Lower lobe of right lung (tissue), 2 donors: ENCODE measurements around the gene HYDIN. TPM values are rescaled to one million over a fixed set of nuclear protein-coding genes. Genes with fewer than 3 reads are reported as not detected.
"Not testable (repeated sequence)": the region's sequence is repeated elsewhere in the genome, so short reads cannot be mapped to it uniquely, and the experiment has no call there.

Source experiments
- ATAC-seq, 2 donors: fragments of 200-7000 bp; cut with Tn5 transposase; one replicate each; pipeline ENCODE4 v1.9.1; 2020 to 2022; ENCODE audit warnings: mild to moderate bottlenecking in 2 of 2, moderate library complexity in 2 of 2
- DNase-seq: peaks from one replicate; pipeline ENCODE4 v3.0.0-alpha.2; 2020
- H3K27ac ChIP-seq: fragments of 200-600 bp; one replicate; pipeline ENCODE4 v1.8.0; 2022
- H3K27me3 ChIP-seq: fragments of 200-600 bp; one replicate; pipeline ENCODE4 v1.8.0; 2022; ENCODE audit warnings: low read depth
- H3K36me3 ChIP-seq: fragments of 200-600 bp; one replicate; pipeline ENCODE4 v1.8.0; 2022; ENCODE audit warnings: mild to moderate bottlenecking
- H3K4me1 ChIP-seq: fragments of 200-600 bp; one replicate; pipeline ENCODE4 v1.8.0; 2022
- H3K4me3 ChIP-seq: fragments of 200-600 bp; one replicate; pipeline ENCODE4 v1.8.0; 2022; ENCODE audit warnings: mild to moderate bottlenecking
- H3K9me3 ChIP-seq: fragments of 200-600 bp; one replicate; pipeline ENCODE4 v1.8.0; 2022
- intact Hi-C: fragments of 100-400 bp; cut with DNase I; formaldehyde crosslinking; loops from one replicate; pipeline ENCODE4 v1.11.0; 2022
- total RNA-seq: library from RNA; stranded (reverse); fragmentation: NEBNext Ultra II Directional; extraction: Animal tissue kit (Norgen Biotek cat#: 25700); gene quantifications from one replicate; pipeline ENCODE4 v1.2.1, GENCODE V29; 2021
- donor health status: DM: no; HTN: yes; CAD: no; lungs with severe emphysema.

The HYDIN gene
- total RNA-seq, 1 donor from 2014 or later = 19.5 TPM

DNA sequence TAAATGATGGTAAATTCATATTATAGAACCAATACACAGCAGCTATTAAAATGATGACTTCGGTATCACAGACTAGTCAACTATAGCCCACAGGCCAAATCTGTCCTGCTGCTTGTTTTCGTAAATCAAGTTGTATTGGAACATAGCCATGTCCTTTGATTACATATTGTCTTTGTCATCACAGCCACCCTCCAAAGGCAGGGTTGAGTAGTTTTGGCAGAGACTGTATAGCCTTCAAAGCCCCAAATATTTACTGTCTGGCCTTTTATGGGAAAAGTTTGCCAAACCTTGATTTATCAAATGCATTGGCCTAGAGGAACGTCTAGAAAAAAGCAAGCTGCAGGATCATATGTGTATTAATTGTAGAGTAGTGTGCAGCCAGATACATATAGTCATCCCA is 270.4 kb downstream of the HYDIN start:
- H3K9me3 ChIP-seq, H3K27ac ChIP-seq, H3K4me3 ChIP-seq, DNase-seq, H3K36me3 ChIP-seq, H3K27me3 ChIP-seq, intact Hi-C loops, ATAC-seq, H3K4me1 ChIP-seq: not testable (repeated sequence)

DNA sequence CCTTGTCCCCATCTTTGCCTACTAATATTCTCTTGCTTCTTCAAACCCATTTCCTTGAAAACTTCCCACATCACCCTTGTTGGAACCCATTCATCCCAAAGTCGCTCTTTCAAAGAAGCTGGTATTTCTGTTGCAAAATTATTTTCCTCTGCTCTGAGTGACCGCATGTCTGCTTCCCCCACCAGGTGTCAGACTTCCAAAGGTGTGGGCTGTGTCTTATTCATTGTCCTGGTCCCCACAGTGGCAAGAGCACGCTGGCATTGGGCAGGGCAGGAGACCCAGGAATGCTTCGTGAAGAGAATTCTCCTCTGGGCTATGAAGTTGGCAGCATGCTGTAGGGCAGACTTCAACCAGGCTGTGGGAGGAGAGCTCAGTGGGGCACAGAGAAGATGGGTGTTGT is 275.6 kb downstream of the HYDIN start:
- H3K4me3 ChIP-seq, H3K27me3 ChIP-seq, ATAC-seq, intact Hi-C loops, H3K4me1 ChIP-seq, H3K27ac ChIP-seq, H3K9me3 ChIP-seq, H3K36me3 ChIP-seq, DNase-seq: not testable (repeated sequence)

DNA sequence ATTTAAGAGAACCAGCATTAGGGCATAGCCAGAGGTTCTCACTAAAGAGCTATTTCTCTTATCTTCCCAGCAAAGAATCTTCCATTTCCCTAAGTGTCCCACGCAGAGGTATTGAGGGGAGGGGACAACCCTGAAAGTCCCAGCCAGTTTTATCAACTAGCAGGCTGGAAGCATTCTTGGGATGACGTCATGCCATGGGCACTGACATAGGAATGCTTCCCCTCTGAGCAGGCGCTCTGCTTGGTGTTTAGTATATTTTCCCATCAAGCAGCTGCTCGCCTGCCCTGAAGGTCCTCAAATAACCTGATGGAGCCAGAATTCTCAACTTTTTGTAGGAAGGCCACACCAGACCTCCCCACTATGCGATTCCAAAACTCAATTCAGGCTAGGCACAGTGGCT is 276.7 kb downstream of the HYDIN start:
- H3K27me3 ChIP-seq, H3K4me3 ChIP-seq, intact Hi-C loops, H3K27ac ChIP-seq, DNase-seq, H3K9me3 ChIP-seq, ATAC-seq, H3K36me3 ChIP-seq, H3K4me1 ChIP-seq: not testable (repeated sequence)

DNA sequence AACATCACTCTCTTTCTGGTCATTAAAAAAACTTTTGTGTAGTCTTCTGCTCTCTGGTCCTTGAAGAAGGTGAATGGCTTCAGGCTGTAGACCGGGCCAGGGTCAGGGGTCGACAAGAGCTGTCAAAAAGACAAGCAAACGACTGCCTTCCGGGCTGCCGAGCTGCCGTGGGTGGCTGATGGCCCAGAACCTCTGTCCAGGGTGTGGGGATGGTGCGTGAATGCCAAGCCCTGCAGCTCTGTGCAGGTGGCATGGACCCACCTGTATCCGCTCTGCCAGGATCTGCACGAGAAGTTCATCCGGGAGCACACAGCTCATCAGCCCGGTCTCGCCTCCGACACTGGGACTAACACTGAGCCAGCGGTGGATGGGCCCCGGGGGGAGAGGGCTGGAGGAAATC is 287.0 kb downstream of the HYDIN start:
- H3K9me3 ChIP-seq, DNase-seq, H3K4me3 ChIP-seq, H3K27me3 ChIP-seq, H3K36me3 ChIP-seq, intact Hi-C loops, H3K4me1 ChIP-seq, H3K27ac ChIP-seq: not testable (repeated sequence)
- peak in 1 of 2 donors; percentile 35 for ATAC-seq

DNA sequence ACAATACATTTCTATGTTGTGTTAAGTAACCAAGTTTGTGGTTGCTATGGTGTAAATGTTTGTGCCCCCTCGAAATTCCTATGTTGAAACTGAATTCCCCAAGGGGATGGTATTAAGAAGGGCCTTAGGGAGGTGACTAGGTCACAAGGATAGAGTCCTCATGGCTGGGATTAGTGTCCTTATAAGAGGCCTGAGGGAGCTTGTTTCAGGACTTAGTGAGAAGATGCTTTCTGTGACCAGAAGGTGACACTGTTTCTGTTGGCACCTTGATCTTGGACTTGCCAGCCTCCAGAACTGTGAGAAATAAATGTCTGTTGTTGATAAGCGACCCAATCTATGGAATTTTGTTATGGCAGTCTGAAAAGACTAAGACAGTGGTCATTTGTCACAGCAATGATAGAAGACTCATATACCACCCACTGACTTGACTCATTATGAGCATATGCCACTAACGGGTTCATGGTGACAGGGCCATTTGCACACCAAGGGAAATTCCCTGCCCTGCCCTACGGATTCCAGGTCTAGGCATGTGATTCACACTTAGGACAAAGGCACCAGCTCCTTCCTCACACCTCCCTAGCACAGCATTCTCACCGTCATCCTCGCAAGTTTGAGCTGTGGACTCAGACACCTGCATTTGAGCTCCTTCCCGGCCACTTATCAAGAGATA is 290.7 kb downstream of the HYDIN start:
- H3K4me1 ChIP-seq, H3K36me3 ChIP-seq, DNase-seq, H3K27me3 ChIP-seq, H3K4me3 ChIP-seq, H3K9me3 ChIP-seq, H3K27ac ChIP-seq, intact Hi-C loops: not testable (repeated sequence)
- ATAC-seq = peak in 1 of 2 donors; percentile 25

DNA sequence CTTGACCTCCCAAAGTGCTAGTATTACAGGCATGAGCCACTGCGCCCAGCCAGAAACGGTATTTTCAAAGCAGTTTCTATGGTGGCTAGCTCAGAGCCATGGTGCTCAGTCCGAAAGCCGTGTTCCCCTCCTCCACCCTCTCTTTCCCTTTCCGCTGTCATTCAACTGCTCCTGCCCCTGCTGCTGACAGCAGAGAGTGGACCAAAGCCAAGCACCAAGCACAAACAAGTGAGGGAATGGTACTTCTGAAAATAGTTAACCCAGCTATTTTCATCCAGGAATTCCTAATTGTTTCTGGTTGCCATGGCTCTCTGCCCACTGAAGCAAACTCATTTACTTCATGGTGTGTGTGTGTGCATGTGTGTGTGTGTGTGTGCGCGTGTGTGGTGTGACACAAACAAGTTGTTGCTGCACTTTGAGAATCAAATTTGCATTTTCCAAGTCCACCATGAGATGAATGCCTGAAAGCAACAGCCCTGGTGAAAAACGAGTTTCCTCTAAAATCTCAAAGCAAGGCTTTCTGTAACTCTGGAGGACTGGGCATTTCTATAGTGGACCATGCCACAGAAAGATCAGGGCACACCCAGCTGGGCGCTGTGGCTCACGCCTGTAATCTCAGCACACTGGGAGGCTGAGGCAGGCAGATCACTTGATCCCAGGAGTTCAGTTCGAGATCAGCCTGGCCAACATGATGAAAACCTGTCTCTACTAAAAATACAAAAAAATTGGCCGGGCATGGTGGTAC is 293.6 kb downstream of the HYDIN start:
- DNase-seq, H3K27ac ChIP-seq, H3K36me3 ChIP-seq, H3K4me1 ChIP-seq, H3K9me3 ChIP-seq, intact Hi-C loops, H3K4me3 ChIP-seq, H3K27me3 ChIP-seq: not testable (repeated sequence)
- ATAC-seq = peak; percentile 25 to 34

DNA sequence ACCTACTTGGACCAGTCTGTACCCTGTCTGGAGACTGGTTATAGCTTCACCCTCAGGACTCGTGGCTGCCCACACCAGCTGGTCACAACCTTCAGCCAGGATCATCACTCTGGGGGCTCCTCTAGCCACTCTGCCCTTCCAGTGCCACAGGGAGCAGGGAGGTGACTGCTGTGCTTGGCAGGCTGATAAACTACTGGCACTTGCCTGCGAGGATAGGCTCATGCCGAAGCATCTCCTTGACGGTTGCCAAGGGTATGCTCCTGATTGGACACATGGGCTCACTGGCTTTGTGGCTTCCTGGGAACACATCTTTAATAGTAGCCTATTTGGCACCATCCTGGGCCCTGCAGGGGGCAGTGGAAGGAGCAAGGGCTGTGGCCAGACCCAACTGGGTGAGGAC is 295.2 kb downstream of the HYDIN start:
- H3K4me3 ChIP-seq, DNase-seq, ATAC-seq, H3K27me3 ChIP-seq, H3K4me1 ChIP-seq, H3K9me3 ChIP-seq, intact Hi-C loops, H3K36me3 ChIP-seq, H3K27ac ChIP-seq: not testable (repeated sequence)

DNA sequence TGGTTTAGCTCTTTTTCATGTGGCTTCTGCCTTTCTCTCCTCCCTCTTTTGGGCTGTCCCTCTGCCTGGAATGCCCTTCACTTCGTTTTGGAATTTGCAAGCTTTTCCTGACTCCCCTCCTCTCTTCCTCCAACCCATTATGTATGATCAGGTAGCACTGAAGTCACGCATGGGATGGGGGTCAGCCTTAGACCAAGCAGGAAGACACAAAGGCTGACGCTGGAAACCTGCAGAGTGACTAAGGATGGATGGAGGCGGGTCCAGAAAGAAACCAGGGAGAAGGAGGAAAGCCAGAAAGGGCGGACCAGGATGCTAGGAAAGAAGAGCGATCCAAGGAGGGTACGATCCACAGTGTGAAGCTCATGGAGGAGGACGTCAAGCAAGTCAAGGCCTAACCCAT is 296.8 kb downstream of the HYDIN start:
- ATAC-seq, H3K36me3 ChIP-seq, H3K27ac ChIP-seq, H3K9me3 ChIP-seq, H3K4me1 ChIP-seq, DNase-seq, H3K27me3 ChIP-seq, H3K4me3 ChIP-seq, intact Hi-C loops: not testable (repeated sequence)

DNA sequence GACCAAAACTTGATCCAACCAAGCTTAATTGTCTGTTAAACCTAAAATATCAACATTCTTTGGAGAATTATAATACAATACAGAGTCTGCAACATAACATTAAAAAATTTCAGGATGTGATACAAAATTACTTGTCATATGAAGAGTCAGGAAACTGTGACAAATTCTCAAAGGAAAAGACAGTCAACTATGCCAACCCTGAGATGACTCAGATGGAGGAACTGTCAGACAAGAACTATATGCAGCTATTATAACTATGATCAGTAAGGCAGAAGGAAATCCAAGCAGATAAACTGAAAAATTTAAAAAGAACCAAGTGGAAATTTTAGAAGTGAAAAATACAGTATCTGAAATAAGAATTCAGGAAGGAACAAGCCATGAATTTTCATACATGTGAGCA is 299.8 kb downstream of the HYDIN start:
- H3K27me3 ChIP-seq, H3K4me3 ChIP-seq, H3K27ac ChIP-seq, DNase-seq, ATAC-seq, H3K4me1 ChIP-seq, intact Hi-C loops, H3K9me3 ChIP-seq, H3K36me3 ChIP-seq: not testable (repeated sequence)

DNA sequence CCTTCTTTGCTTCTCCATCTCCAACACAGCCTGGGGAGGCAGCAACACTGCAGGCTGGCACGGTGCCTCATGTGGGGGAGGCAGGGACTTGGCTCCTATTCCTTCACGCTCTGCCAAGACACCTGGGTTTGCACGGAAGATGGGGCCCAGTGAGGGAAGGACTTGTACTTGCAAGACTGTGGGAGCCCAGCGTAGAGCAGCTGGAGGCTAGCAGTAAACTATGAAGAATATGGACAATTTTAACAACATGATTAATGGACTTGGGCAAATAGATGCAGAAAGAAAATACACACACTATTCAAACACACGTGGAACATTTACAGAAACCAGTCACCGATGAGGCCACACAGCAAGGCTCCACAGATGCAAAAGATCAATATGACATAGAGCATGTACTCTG is 308.4 kb downstream of the HYDIN start:
- DNase-seq, intact Hi-C loops, H3K27me3 ChIP-seq, H3K4me1 ChIP-seq, H3K27ac ChIP-seq, ATAC-seq, H3K9me3 ChIP-seq, H3K36me3 ChIP-seq, H3K4me3 ChIP-seq: not testable (repeated sequence)

DNA sequence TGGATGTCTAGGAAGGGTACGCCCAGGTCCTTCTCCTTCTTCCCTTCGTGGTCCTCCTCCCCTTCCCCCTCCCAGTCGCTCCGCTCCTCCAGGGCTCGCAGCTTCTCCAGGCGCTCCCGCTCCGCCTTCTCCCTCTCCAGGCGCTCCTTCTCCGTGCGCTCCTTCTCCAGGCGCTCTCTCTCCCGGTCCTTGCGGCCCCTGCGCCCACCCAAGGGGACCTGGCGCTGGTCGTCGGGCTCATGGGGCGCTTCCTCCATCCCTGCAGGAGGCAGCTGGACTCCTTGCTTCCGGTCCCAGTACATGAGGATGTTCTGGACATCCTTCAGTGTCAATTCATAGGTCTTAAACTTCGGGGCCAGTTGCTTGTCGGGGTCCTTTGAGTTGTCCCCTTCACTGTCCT is 309.9 kb downstream of the HYDIN start:
- H3K4me1 ChIP-seq, intact Hi-C loops, H3K4me3 ChIP-seq, DNase-seq, H3K36me3 ChIP-seq, H3K27me3 ChIP-seq, H3K27ac ChIP-seq, ATAC-seq, H3K9me3 ChIP-seq: not testable (repeated sequence)

DNA sequence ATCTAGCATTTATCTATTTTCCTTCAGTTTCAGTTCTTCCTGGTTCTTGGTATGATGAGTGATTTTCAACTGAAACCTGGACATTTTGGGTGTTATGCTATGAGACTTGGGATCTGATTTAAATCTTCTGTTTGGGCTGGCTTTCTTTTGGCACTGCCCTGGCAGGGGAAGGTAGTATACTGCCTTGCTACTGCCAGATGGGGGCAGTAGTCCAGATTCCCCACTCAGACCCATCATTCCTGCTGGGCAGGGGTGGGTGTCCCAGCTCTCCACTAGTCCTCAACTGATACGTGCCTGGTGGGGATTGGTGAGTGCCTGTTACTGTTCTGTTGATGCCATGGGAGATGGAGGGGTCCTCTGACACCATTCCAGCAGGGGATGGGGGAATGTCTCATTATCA is 342.3 kb downstream of the HYDIN start:
- H3K4me1 ChIP-seq, intact Hi-C loops, H3K27me3 ChIP-seq, H3K36me3 ChIP-seq, ATAC-seq, H3K27ac ChIP-seq, DNase-seq, H3K4me3 ChIP-seq, H3K9me3 ChIP-seq: not testable (repeated sequence)

DNA sequence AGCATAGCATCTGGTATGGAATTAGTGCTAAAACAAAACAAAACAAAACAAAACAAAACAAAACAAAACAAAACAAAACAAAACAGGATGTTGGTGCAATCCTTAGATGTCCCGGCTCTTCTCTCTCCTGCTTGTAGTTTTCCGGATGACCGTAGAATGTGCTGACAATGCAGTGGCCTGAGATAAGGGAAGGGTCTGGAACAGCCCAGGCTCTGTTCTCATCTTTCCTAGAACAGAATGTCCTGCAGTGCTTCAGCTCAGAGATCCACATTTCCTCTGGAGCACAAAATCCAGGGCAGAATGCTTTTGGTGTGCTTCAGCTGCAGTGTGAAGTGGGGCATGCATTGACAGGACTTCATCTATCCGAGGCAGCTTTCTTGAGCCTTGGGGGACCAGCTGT is 345.9 kb downstream of the HYDIN start:
- intact Hi-C loops, H3K27ac ChIP-seq, H3K4me1 ChIP-seq, H3K36me3 ChIP-seq, H3K9me3 ChIP-seq, DNase-seq, ATAC-seq, H3K4me3 ChIP-seq, H3K27me3 ChIP-seq: not testable (repeated sequence)

DNA sequence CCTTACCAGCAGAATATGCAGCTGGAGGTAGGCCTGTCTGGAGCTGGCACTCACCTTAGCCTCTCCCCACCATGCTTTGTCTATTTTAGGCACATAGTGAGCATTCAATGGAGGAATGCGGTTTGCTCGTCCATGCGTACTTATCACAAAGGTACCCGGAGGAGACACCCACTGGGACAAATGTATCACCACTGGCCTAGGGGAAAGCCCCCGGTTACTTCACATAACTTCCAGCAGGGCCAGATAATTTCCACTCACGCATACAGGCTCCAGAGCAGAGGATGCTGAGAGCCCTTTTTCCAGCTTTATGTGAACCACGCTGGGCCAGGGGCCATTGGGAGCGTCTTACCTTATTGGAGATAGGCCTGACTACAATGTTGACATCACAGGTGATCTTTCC is 348.2 kb downstream of the HYDIN start:
- H3K4me1 ChIP-seq, H3K9me3 ChIP-seq, H3K27me3 ChIP-seq, H3K4me3 ChIP-seq, H3K27ac ChIP-seq, intact Hi-C loops, DNase-seq, ATAC-seq, H3K36me3 ChIP-seq: not testable (repeated sequence)
